ENCODE measurements around the gene ZC3H10. TPM values are rescaled to one million over a fixed set of nuclear protein-coding genes. Genes with fewer than 3 reads are reported as not detected.

ZC3H10 gene
- total RNA-seq, 4 donors from 2014 or later, result 3.1 to 9.1 (median 3.7) TPM

GRCh38 chr12:56120158-56120846 is 2.2 kb downstream of the ZC3H10 start:
- DNase-seq, result peak in 1 of 2 donors; percentile 29

GRCh38 chr12:56121204-56121870 is 3.3 kb downstream of the ZC3H10 start:
- Histone ChIP-seq H3K4me3 (no peak overlapping the region), H3K36me3 (peaks cover 0 to 14% of the 10 kb centered on the region in 2 donors), H3K27ac (peak overlapping the region; percentile 93 to 99 (median 98)), H3K4me1 (peaks cover 64 to 71% of the 10 kb centered on the region in 2 donors), H3K9me3 (no peaks in the 10 kb centered on the region), H3K27me3 (no peaks in the 10 kb centered on the region)
- ATAC-seq (no peak), DNase-seq (peak in 1 of 2 donors; percentile 49)
- no peak for TF ChIP-seq CTCF (IDR thresholded peaks at IDR 0.05 in 4 of 5, conservative IDR thresholded peaks at IDR 0.05 in 1 of 5)
- no peak for TF ChIP-seq POLR2A (IDR thresholded peaks at IDR 0.05)
- in situ Hi-C loops (cut with MboI; ENCODE audit: low sequenced_read_pairs in 4 of 4), result loop anchor here in 2 of 4 donors (10.0 kb wide), 1 partner anchor 63 kb away; the partner anchor contains the start of gene SMARCC2 (in 2 of the 2)
- intact Hi-C loops (cut with DNase I; ENCODE audit: low total_unique reads), result no loop called here

More at GRCh38 chr12:56120158-56120846, 2.2 kb downstream of the ZC3H10 start:
- in situ Hi-C loops (cut with MboI; ENCODE audit: low sequenced_read_pairs in 4 of 4) (loop anchor here in 2 of 4 donors (10.0 kb wide), 1 partner anchor 64 kb away; the partner anchor contains the start of gene SMARCC2 (in 2 of the 2)), intact Hi-C loops (cut with DNase I; ENCODE audit: low total_unique reads) (no loop called here)
- H3K27ac ChIP-seq, result peak overlapping the region; percentile 93 to 99 (median 98)
- peaks cover 55 to 63% of the 10 kb centered on the region in 2 donors for H3K4me1 ChIP-seq
- no peaks in the 10 kb centered on the region for H3K27me3 ChIP-seq
- peak overlapping the region in 1 of 4 donors; percentile 88 for H3K4me3 ChIP-seq
- H3K9me3 ChIP-seq, result no peaks in the 10 kb centered on the region
- no peak for TF ChIP-seq CTCF (IDR thresholded peaks at IDR 0.05 in 4 of 5, conservative IDR thresholded peaks at IDR 0.05 in 1 of 5)
- TF ChIP-seq POLR2A (IDR thresholded peaks at IDR 0.05), result no peak
- no peak for ATAC-seq
- peaks cover 0 to 14% of the 10 kb centered on the region in 2 donors for H3K36me3 ChIP-seq

- no peaks in the 10 kb centered on the region for H3K27me3 ChIP-seq
- peak overlapping the region; percentile 93 to 99 (median 98) for H3K27ac ChIP-seq
- H3K9me3 ChIP-seq, result no peaks in the 10 kb centered on the region
- ATAC-seq, result no peak
- DNase-seq, result no peak
- H3K36me3 ChIP-seq, result peaks cover 0 to 14% of the 10 kb centered on the region in 2 donors
- in situ Hi-C loops (cut with MboI; ENCODE audit: low sequenced_read_pairs in 4 of 4), result loop anchor here in 2 of 4 donors (10.0 kb wide), 1 partner anchor 62 kb away; the partner anchor contains the start of gene SMARCC2 (in 2 of the 2)
- H3K4me1 ChIP-seq, result peaks cover 76 to 84% of the 10 kb centered on the region in 2 donors
- intact Hi-C loops (cut with DNase I; ENCODE audit: low total_unique reads), result no loop called here
- TF ChIP-seq CTCF (IDR thresholded peaks at IDR 0.05 in 4 of 5, conservative IDR thresholded peaks at IDR 0.05 in 1 of 5) (no peak), POLR2A (IDR thresholded peaks at IDR 0.05) (no peak)
- no peak overlapping the region for H3K4me3 ChIP-seq
Measured at GRCh38 chr12:56122637-56123036, 4.6 kb downstream of the ZC3H10 start.

GRCh38 chr12:56124133-56124532 is 6.1 kb downstream of the ZC3H10 start:
- H3K27me3 ChIP-seq, result no peaks in the 10 kb centered on the region
- no peak for ATAC-seq
- intact Hi-C loops (cut with DNase I; ENCODE audit: low total_unique reads) (no loop called here), in situ Hi-C loops (cut with MboI; ENCODE audit: low sequenced_read_pairs in 4 of 4) (loop anchor here in 2 of 4 donors (10.0 kb wide), 1 partner anchor 61 kb away; the partner anchor contains the start of gene SMARCC2 (in 2 of the 2))
- H3K9me3 ChIP-seq, result no peaks in the 10 kb centered on the region
- peaks cover 0 to 14% of the 10 kb centered on the region in 2 donors for H3K36me3 ChIP-seq
- peak overlapping the region; percentile 93 to 99 (median 98) for H3K27ac ChIP-seq
- no peak for DNase-seq
- no peak for TF ChIP-seq CTCF (IDR thresholded peaks at IDR 0.05 in 4 of 5, conservative IDR thresholded peaks at IDR 0.05 in 1 of 5)
- TF ChIP-seq POLR2A (IDR thresholded peaks at IDR 0.05), result no peak
- H3K4me1 ChIP-seq, result peaks cover 70 to 78% of the 10 kb centered on the region in 2 donors
- no peak overlapping the region for H3K4me3 ChIP-seq
